ENCODE results near the gene FBN2.

Gene FBN2

DNA sequence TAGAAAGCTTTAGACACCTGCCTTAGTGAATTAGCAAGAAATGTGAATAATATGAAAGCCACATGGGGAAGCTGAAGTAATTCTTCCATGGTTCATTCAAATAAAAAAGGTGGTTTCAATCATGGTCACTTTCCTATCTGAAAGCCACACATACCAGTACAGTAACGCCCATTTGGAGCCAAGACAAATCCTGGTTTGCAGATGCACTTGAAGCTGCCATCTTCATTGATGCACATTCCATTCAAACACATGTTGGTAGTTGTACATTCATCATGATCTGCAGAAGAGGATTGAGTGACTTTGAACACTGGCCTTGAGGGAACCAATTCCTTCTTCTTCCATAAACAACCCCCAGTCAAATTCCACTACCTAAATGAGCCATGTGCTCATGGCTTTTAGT, 161.5 kb downstream of the FBN2 start:
- ATAC-seq, result no peak

DNA sequence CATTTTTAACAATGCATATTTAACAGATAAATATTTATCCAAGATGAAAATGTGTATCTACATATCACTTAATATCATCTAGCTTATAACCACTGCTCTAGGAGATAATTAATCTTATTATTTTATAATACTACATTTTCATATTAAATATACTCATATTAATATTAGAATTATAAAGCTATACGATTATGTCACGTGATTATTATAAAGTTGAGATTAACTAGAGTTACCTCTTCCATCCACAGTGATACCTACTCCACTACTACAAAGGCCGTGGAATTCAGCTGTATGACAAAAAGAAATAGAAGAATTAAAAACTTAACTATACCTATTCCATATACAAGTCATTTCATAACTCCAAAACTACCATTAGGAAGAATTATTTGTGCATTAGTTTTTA, 171.9 kb downstream of the FBN2 start:
- TF ChIP-seq CSDC2 (CRISPR knock-in tag; IDR thresholded peaks at IDR 0.05), result no peak
- TF ChIP-seq ISL1 (CRISPR knock-in tag; IDR thresholded peaks at IDR 0.05), result no peak
- no peak for TF ChIP-seq BACH2 (CRISPR knock-in tag; IDR thresholded peaks at IDR 0.05; ENCODE audit: borderline replicate concordance)
- TF ChIP-seq ZNF565 (CRISPR knock-in tag; conservative IDR thresholded peaks at IDR 0.05; ENCODE audit: low read depth), result no peak
- TF ChIP-seq ARNTL (CRISPR knock-in tag; IDR thresholded peaks at IDR 0.05; ENCODE audit: borderline replicate concordance, low read depth), result no peak
- TF ChIP-seq, protein P1, sequence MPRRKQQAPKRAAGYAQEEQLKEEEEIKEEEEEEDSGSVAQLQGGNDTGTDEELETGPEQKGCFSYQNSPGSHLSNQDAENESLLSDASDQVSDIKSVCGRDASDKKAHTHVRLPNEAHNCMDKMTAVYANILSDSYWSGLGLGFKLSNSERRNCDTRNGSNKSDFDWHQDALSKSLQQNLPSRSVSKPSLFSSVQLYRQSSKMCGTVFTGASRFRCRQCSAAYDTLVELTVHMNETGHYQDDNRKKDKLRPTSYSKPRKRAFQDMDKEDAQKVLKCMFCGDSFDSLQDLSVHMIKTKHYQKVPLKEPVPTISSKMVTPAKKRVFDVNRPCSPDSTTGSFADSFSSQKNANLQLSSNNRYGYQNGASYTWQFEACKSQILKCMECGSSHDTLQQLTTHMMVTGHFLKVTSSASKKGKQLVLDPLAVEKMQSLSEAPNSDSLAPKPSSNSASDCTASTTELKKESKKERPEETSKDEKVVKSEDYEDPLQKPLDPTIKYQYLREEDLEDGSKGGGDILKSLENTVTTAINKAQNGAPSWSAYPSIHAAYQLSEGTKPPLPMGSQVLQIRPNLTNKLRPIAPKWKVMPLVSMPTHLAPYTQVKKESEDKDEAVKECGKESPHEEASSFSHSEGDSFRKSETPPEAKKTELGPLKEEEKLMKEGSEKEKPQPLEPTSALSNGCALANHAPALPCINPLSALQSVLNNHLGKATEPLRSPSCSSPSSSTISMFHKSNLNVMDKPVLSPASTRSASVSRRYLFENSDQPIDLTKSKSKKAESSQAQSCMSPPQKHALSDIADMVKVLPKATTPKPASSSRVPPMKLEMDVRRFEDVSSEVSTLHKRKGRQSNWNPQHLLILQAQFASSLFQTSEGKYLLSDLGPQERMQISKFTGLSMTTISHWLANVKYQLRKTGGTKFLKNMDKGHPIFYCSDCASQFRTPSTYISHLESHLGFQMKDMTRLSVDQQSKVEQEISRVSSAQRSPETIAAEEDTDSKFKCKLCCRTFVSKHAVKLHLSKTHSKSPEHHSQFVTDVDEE (CRISPR knock-in tag; IDR thresholded peaks at IDR 0.05), result no peak
- TF ChIP-seq PPARA (CRISPR knock-in tag; IDR thresholded peaks at IDR 0.05; ENCODE audit: borderline replicate concordance), result no peak
- TF ChIP-seq TOX (CRISPR knock-in tag; IDR thresholded peaks at IDR 0.05; ENCODE audit: borderline replicate concordance), result no peak
- TF ChIP-seq, protein P2, sequence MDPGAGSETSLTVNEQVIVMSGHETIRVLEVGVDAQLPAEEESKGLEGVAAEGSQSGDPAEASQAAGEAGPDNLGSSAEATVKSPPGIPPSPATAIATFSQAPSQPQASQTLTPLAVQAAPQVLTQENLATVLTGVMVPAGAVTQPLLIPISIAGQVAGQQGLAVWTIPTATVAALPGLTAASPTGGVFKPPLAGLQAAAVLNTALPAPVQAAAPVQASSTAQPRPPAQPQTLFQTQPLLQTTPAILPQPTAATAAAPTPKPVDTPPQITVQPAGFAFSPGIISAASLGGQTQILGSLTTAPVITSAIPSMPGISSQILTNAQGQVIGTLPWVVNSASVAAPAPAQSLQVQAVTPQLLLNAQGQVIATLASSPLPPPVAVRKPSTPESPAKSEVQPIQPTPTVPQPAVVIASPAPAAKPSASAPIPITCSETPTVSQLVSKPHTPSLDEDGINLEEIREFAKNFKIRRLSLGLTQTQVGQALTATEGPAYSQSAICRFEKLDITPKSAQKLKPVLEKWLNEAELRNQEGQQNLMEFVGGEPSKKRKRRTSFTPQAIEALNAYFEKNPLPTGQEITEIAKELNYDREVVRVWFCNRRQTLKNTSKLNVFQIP (CRISPR knock-in tag; IDR thresholded peaks at IDR 0.05; ENCODE audit: borderline replicate concordance, low read depth), result no peak
- TF ChIP-seq, protein P3, sequence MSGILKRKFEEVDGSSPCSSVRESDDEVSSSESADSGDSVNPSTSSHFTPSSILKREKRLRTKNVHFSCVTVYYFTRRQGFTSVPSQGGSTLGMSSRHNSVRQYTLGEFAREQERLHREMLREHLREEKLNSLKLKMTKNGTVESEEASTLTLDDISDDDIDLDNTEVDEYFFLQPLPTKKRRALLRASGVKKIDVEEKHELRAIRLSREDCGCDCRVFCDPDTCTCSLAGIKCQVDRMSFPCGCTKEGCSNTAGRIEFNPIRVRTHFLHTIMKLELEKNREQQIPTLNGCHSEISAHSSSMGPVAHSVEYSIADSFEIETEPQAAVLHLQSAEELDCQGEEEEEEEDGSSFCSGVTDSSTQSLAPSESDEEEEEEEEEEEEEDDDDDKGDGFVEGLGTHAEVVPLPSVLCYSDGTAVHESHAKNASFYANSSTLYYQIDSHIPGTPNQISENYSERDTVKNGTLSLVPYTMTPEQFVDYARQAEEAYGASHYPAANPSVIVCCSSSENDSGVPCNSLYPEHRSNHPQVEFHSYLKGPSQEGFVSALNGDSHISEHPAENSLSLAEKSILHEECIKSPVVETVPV (CRISPR knock-in tag; IDR thresholded peaks at IDR 0.05), result no peak
- TF ChIP-seq ZNF70 (CRISPR knock-in tag; IDR thresholded peaks at IDR 0.05), result no peak
- TF ChIP-seq GLIS3 (CRISPR knock-in tag; IDR thresholded peaks at IDR 0.05), result no peak
- no peak for TF ChIP-seq SNAI2 (CRISPR knock-in tag; IDR thresholded peaks at IDR 0.05)
- TF ChIP-seq ZFP30 (CRISPR knock-in tag; IDR thresholded peaks at IDR 0.05), result no peak
- no peak for ATAC-seq

More for the DNA sequence above, 161.5 kb downstream of the FBN2 start:
- TF ChIP-seq, protein P3 (CRISPR knock-in tag; IDR thresholded peaks at IDR 0.05), result no peak
- TF ChIP-seq BACH2 (CRISPR knock-in tag; IDR thresholded peaks at IDR 0.05; ENCODE audit: borderline replicate concordance), result no peak
- no peak for TF ChIP-seq ISL1 (CRISPR knock-in tag; IDR thresholded peaks at IDR 0.05)
- no peak for TF ChIP-seq ZNF8 (CRISPR knock-in tag; IDR thresholded peaks at IDR 0.05)
- no peak for TF ChIP-seq TCF4 (CRISPR knock-in tag; IDR thresholded peaks at IDR 0.05; ENCODE audit: borderline replicate concordance)
- TF ChIP-seq RARB (CRISPR knock-in tag; IDR thresholded peaks at IDR 0.05), result no peak
- no peak for TF ChIP-seq ZNF70 (CRISPR knock-in tag; IDR thresholded peaks at IDR 0.05)
- TF ChIP-seq CSDC2 (CRISPR knock-in tag; IDR thresholded peaks at IDR 0.05), result no peak
- TF ChIP-seq ARNTL (CRISPR knock-in tag; IDR thresholded peaks at IDR 0.05; ENCODE audit: borderline replicate concordance, low read depth), result no peak
- TF ChIP-seq SNAI2 (CRISPR knock-in tag; IDR thresholded peaks at IDR 0.05), result no peak
- TF ChIP-seq PPARA (CRISPR knock-in tag; IDR thresholded peaks at IDR 0.05; ENCODE audit: borderline replicate concordance), result no peak
- TF ChIP-seq, protein P4, sequence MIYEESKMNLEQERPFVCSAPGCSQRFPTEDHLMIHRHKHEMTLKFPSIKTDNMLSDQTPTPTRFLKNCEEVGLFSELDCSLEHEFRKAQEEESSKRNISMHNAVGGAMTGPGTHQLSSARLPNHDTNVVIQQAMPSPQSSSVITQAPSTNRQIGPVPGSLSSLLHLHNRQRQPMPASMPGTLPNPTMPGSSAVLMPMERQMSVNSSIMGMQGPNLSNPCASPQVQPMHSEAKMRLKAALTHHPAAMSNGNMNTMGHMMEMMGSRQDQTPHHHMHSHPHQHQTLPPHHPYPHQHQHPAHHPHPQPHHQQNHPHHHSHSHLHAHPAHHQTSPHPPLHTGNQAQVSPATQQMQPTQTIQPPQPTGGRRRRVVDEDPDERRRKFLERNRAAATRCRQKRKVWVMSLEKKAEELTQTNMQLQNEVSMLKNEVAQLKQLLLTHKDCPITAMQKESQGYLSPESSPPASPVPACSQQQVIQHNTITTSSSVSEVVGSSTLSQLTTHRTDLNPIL (CRISPR knock-in tag; IDR thresholded peaks at IDR 0.05; ENCODE audit: low read depth), result no peak
- TF ChIP-seq, protein P2 (CRISPR knock-in tag; IDR thresholded peaks at IDR 0.05; ENCODE audit: borderline replicate concordance, low read depth), result no peak
- no peak for TF ChIP-seq ESRRG (CRISPR knock-in tag; IDR thresholded peaks at IDR 0.05)
- TF ChIP-seq GLIS3 (CRISPR knock-in tag; IDR thresholded peaks at IDR 0.05), result no peak
- no peak for TF ChIP-seq ZC3H10 (CRISPR knock-in tag; IDR thresholded peaks at IDR 0.05)
- no peak for TF ChIP-seq ZFP3 (CRISPR knock-in tag; IDR thresholded peaks at IDR 0.05)

Measured in SK-N-SH treated with all-trans-retinoic acid at 6 μM for 48 hours (cell line).